HEK293 (cell line): ENCODE measurements around the gene CD46.

ENCODE experiments used
- CTCF ChIA-PET: fragments of 350-600 bp; formaldehyde crosslinking; extraction: SDS; loops from one replicate; lab custom pipeline; 2021; ENCODE audit warnings: antibody characterized with exemption; lab: Yijun Ruan, JAX
- POLR2A ChIA-PET: fragments of 300-600 bp; formaldehyde crosslinking; extraction: SDS; loops from one replicate; lab custom pipeline; 2020; ENCODE audit warnings: antibody characterized with exemption, inconsistent platforms; lab: Yijun Ruan, JAX
- H3K27ac ChIP-seq: fragments of 200-500 bp; sonication (Bioruptor generic); 2 replicates; pipeline ENCODE4 v1.5.1; 2014; ENCODE audit warnings: low read depth, low read length, control low read depth, inconsistent platforms; ENCODE audit errors: extremely low read depth
- H3K36me3 ChIP-seq, 2 experiments: fragments of 200-500 bp in 1 of 2; sonication (Bioruptor generic) in 1 of 2; 1 replicate in 1 of 2; 2 replicates in 1 of 2; pipeline ENCODE4 v1.5.1; 2014 to 2017; ENCODE audit warnings: inconsistent platforms in 2 of 2, low read length in 2 of 2; ENCODE audit not compliant: control insufficient read depth in 2 of 2, insufficient read depth in 1 of 2
- H3K4me1 ChIP-seq: fragments of 200-500 bp; sonication (Bioruptor generic); 2 replicates; pipeline ENCODE4 v1.5.1; 2014; ENCODE audit warnings: mild to moderate bottlenecking, low read length, inconsistent platforms; ENCODE audit not compliant: control insufficient read depth, insufficient read depth
- H3K4me3 ChIP-seq: 2 replicates; pipeline ENCODE4 v1.5.1; 2011; ENCODE audit warnings: low read depth, mild to moderate bottlenecking, control low read depth, low read length, moderate library complexity
- H3K9me3 ChIP-seq: fragments of 200-500 bp; sonication (Bioruptor generic); 2 replicates; pipeline ENCODE4 v1.5.1; 2014; ENCODE audit warnings: low read depth, low read length, inconsistent platforms; ENCODE audit not compliant: control insufficient read depth, insufficient read depth
- FEZF1 ChIP-seq: fragments of 450-650 bp; formaldehyde crosslinking; IDR thresholded peaks from 2 replicates; pipeline ENCODE4 v1.5.1; 2016; ENCODE audit warnings: missing biosample characterization, missing genetic modification characterization
- IKZF3 ChIP-seq: fragments of 450-650 bp; IDR thresholded peaks from 2 replicates; pipeline ENCODE4 v1.5.0; 2018; ENCODE audit warnings: missing biosample characterization, mild to moderate bottlenecking, missing genetic modification characterization, moderate library complexity
- KLF1 ChIP-seq: fragments of 450-650 bp; formaldehyde crosslinking; IDR thresholded peaks from 2 replicates; pipeline ENCODE4 v1.5.1; 2016; ENCODE audit warnings: missing biosample characterization, missing genetic modification characterization
- KLF16 ChIP-seq: fragments of 450-650 bp; formaldehyde crosslinking; IDR thresholded peaks from 2 replicates; pipeline ENCODE4 v1.5.1; 2017; ENCODE audit warnings: missing biosample characterization, missing genetic modification characterization
- OSR2 ChIP-seq: fragments of 450-650 bp; formaldehyde crosslinking; IDR thresholded peaks from 2 replicates; pipeline ENCODE4 v1.5.1; 2016; ENCODE audit warnings: missing biosample characterization, missing genetic modification characterization
- PBX3 ChIP-seq: sonication (generic); formaldehyde crosslinking; IDR thresholded peaks from 2 replicates; pipeline ENCODE4 v1.8.1; 2022; ENCODE audit warnings: mild to moderate bottlenecking, moderate library complexity, missing genetic modification reagents
- PRDM4 ChIP-seq: fragments of 450-650 bp; formaldehyde crosslinking; IDR thresholded peaks from 2 replicates; pipeline ENCODE4 v1.5.1; 2017; ENCODE audit warnings: missing biosample characterization, missing genetic modification characterization
- RBAK ChIP-seq: fragments of 450-650 bp; formaldehyde crosslinking; IDR thresholded peaks from 2 replicates; pipeline ENCODE4 v1.5.1; 2016; ENCODE audit warnings: missing biosample characterization, missing genetic modification characterization
- SETDB1 ChIP-seq: IDR thresholded peaks from one replicate; pipeline ENCODE4 v1.6.1; 2017; ENCODE audit warnings: mild to moderate bottlenecking, low read length, moderate library complexity, mixed read lengths; ENCODE audit not compliant: insufficient read length
- YY2 ChIP-seq: fragments of 450-650 bp; formaldehyde crosslinking; IDR thresholded peaks from 2 replicates; pipeline ENCODE4 v1.5.1; 2016; ENCODE audit warnings: missing biosample characterization, missing genetic modification characterization
- ZBTB44 ChIP-seq: fragments of 450-650 bp; IDR thresholded peaks from 2 replicates; pipeline ENCODE4 v1.5.1; 2018; ENCODE audit warnings: missing biosample characterization, mild to moderate bottlenecking, missing genetic modification characterization
- ZBTB7A ChIP-seq: fragments of 450-650 bp; formaldehyde crosslinking; IDR thresholded peaks from 2 replicates; pipeline ENCODE4 v1.5.1; 2016; ENCODE audit warnings: low read depth, missing biosample characterization, missing genetic modification characterization
- ZNF175 ChIP-seq: fragments of 450-650 bp; formaldehyde crosslinking; IDR thresholded peaks from 2 replicates; pipeline ENCODE4 v1.5.1; 2016; ENCODE audit warnings: missing biosample characterization, missing genetic modification characterization
- ZNF19 ChIP-seq: fragments of 450-650 bp; formaldehyde crosslinking; IDR thresholded peaks from 2 replicates; pipeline ENCODE4; 2016; ENCODE audit warnings: missing biosample characterization, missing genetic modification characterization, low read depth
- ZNF2 ChIP-seq: fragments of 450-650 bp; formaldehyde crosslinking; IDR thresholded peaks from 2 replicates; pipeline ENCODE4 v1.5.1; 2016; ENCODE audit warnings: missing biosample characterization, missing genetic modification characterization
- ZNF248 ChIP-seq: fragments of 450-650 bp; formaldehyde crosslinking; IDR thresholded peaks from 2 replicates; pipeline ENCODE4 v1.5.1; 2017; ENCODE audit warnings: missing biosample characterization, missing genetic modification characterization
- ZNF280C ChIP-seq: fragments of 450-650 bp; formaldehyde crosslinking; IDR thresholded peaks from 2 replicates; pipeline ENCODE4 v1.5.1; 2016; ENCODE audit warnings: missing biosample characterization, missing genetic modification characterization
- ZNF311 ChIP-seq: fragments of 450-650 bp; formaldehyde crosslinking; IDR thresholded peaks from 2 replicates; pipeline ENCODE4 v1.5.1; 2017; ENCODE audit warnings: missing biosample characterization, missing genetic modification characterization, borderline replicate concordance
- ZNF350 ChIP-seq: fragments of 450-650 bp; formaldehyde crosslinking; IDR thresholded peaks from 2 replicates; pipeline ENCODE4 v1.5.0; 2017; ENCODE audit warnings: missing biosample characterization, mild to moderate bottlenecking, missing genetic modification characterization
- ZNF521 ChIP-seq: fragments of 450-650 bp; formaldehyde crosslinking; IDR thresholded peaks from 2 replicates; pipeline ENCODE4 v1.5.1; 2017; ENCODE audit warnings: missing biosample characterization, mild to moderate bottlenecking, missing genetic modification characterization
- ZNF544 ChIP-seq: fragments of 450-650 bp; formaldehyde crosslinking; IDR thresholded peaks from 2 replicates; pipeline ENCODE4 v1.5.0; 2017; ENCODE audit warnings: missing biosample characterization, missing genetic modification characterization
- ZNF561 ChIP-seq: fragments of 450-650 bp; IDR thresholded peaks from 2 replicates; pipeline ENCODE4 v1.5.1; 2018; ENCODE audit warnings: missing biosample characterization, missing genetic modification characterization, borderline replicate concordance
- ZNF596 ChIP-seq: fragments of 450-650 bp; IDR thresholded peaks from 2 replicates; pipeline ENCODE4 v1.5.0; 2018; ENCODE audit warnings: missing biosample characterization, mild to moderate bottlenecking, missing genetic modification characterization, moderate library complexity
- ZNF600 ChIP-seq: fragments of 450-650 bp; formaldehyde crosslinking; IDR thresholded peaks from 2 replicates; pipeline ENCODE4 v1.5.1; 2016; ENCODE audit warnings: missing biosample characterization, missing genetic modification characterization
- ZNF624 ChIP-seq: fragments of 450-650 bp; formaldehyde crosslinking; IDR thresholded peaks from 2 replicates; pipeline ENCODE4 v1.5.1; 2017; ENCODE audit warnings: missing biosample characterization, missing genetic modification characterization
- ZNF660 ChIP-seq: fragments of 450-650 bp; IDR thresholded peaks from 2 replicates; pipeline ENCODE4 v1.5.1; 2018; ENCODE audit warnings: missing biosample characterization, mild to moderate bottlenecking, missing genetic modification characterization
- ZNF664 ChIP-seq: fragments of 450-650 bp; formaldehyde crosslinking; IDR thresholded peaks from 2 replicates; pipeline ENCODE4 v1.5.1; 2016; ENCODE audit warnings: missing biosample characterization, missing genetic modification characterization
- ZNF701 ChIP-seq: fragments of 450-650 bp; formaldehyde crosslinking; IDR thresholded peaks from 2 replicates; pipeline ENCODE4 v1.5.1; 2016; ENCODE audit warnings: missing biosample characterization, missing genetic modification characterization
- ZNF843 ChIP-seq: fragments of 450-650 bp; formaldehyde crosslinking; IDR thresholded peaks from 2 replicates; pipeline ENCODE4 v1.5.1; 2016; ENCODE audit warnings: missing biosample characterization, missing genetic modification characterization
- ZSCAN18 ChIP-seq: fragments of 450-650 bp; formaldehyde crosslinking; IDR thresholded peaks from 2 replicates; pipeline ENCODE4 v1.5.1; 2016; ENCODE audit warnings: missing biosample characterization, missing genetic modification characterization

CD46 gene

GRCh38 chr1:207755846-207756693 is 4.2 kb downstream of the CD46 start:
- POLR2A ChIA-PET, result no interaction called here
- Histone ChIP-seq H3K4me3 (no peak overlapping the region), H3K9me3 (no peaks in the 10 kb centered on the region), H3K4me1 (peaks cover 23% of the 10 kb centered on the region), H3K36me3 (peaks cover 8 to 36% of the 10 kb centered on the region in 2 experiments), H3K27ac (no peak overlapping the region)
- CTCF ChIA-PET, result interaction anchor here (0.7 to 0.9 kb wide), 2 partner anchors 42 to 44 kb away, joined by 3 read pairs; no protein-coding TSS in a partner anchor
- TF ChIP-seq ZNF596, result no peak
- no peak for TF ChIP-seq ZNF280C (tag by site-specific recombination)
- TF ChIP-seq KLF1 (tag by site-specific recombination), result no peak
- TF ChIP-seq ZNF544, result no peak
- 0 out of 2 replicates have a peak, but pooled peaks have one; percentile 13 for TF ChIP-seq ZNF600 (tag by site-specific recombination)
- no peak for TF ChIP-seq ZNF521 (tag by site-specific recombination)
- peak; percentile 32; the same call in 1 of the 2 replicates for TF ChIP-seq FEZF1 (tag by site-specific recombination)
- TF ChIP-seq ZNF2 (tag by site-specific recombination), result no peak
- TF ChIP-seq RBAK (tag by site-specific recombination), result no peak
- 0 out of 2 replicates have a peak, but pooled peaks have one; percentile 30 for TF ChIP-seq ZNF843 (tag by site-specific recombination)
- no peak for TF ChIP-seq ZNF175 (tag by site-specific recombination)
- TF ChIP-seq ZSCAN18 (tag by site-specific recombination), result no peak
- TF ChIP-seq ZBTB7A (tag by site-specific recombination), result no peak
- no peak for TF ChIP-seq ZBTB44 (tag by site-specific recombination)
- TF ChIP-seq ZNF561 (tag by site-specific recombination), result no peak
- TF ChIP-seq IKZF3 (tag by site-specific recombination), result no peak
- no peak for TF ChIP-seq ZNF248
- TF ChIP-seq KLF16, result no peak
- no peak for TF ChIP-seq ZNF311
- no peak for TF ChIP-seq PRDM4 (tag by site-specific recombination)
- TF ChIP-seq YY2 (tag by site-specific recombination), result no peak
- TF ChIP-seq SETDB1, result no peak
- TF ChIP-seq ZNF701 (tag by site-specific recombination), result no peak
- TF ChIP-seq ZNF664 (tag by site-specific recombination), result no peak
- no peak for TF ChIP-seq ZNF624 (tag by site-specific recombination)
- no peak for TF ChIP-seq ZNF19
- no peak for TF ChIP-seq PBX3 (CRISPR knock-in tag)
- TF ChIP-seq ZNF660 (tag by site-specific recombination), result no peak
- no peak for TF ChIP-seq ZNF350
- peak; percentile 20; the same call in 1 of the 2 replicates for TF ChIP-seq OSR2 (tag by site-specific recombination)
